Calu3 (cell line): ENCODE results near the gene CHD5. TPM values are rescaled to one million over a fixed set of nuclear protein-coding genes. Genes with fewer than 3 reads are reported as not detected.

Source experiments
- BruUV-seq: library from RNA; stranded (reverse); fragments of 400-500 nt; replicated peaks from 2 replicates; lab custom pipeline; 2021; lab: Mats Ljungman, UMichigan
- CTCF ChIA-PET: fragments of 300-600 bp; sonication (Branson Sonifier 250); formaldehyde crosslinking; loops from one replicate; lab custom pipeline; 2022; ENCODE audit warnings: antibody characterized with exemption; lab: Charles Lee
- DNase-seq: peaks from one replicate; pipeline ENCODE4 v3.0.0; 2022
- H3K27ac Mint-ChIP-seq: one replicate; pipeline ENCODE4 v1.8.0; 2022; ENCODE audit warnings: mixed read lengths; ENCODE audit not compliant: unreplicated experiment
- H3K27me3 Mint-ChIP-seq: one replicate; pipeline ENCODE4 v1.8.0; 2022; ENCODE audit warnings: mixed read lengths; ENCODE audit not compliant: unreplicated experiment
- H3K36me3 Mint-ChIP-seq: one replicate; pipeline ENCODE4 v1.8.0; 2022; ENCODE audit warnings: mild to moderate bottlenecking, moderate library complexity, mixed read lengths; ENCODE audit not compliant: insufficient read depth, unreplicated experiment
- H3K4me1 Mint-ChIP-seq: one replicate; pipeline ENCODE4 v1.8.0; 2022; ENCODE audit warnings: mild to moderate bottlenecking, low read depth, mixed read lengths; ENCODE audit not compliant: unreplicated experiment
- H3K4me3 Mint-ChIP-seq: one replicate; pipeline ENCODE4 v1.8.0; 2022; ENCODE audit warnings: mild to moderate bottlenecking, low read depth, moderate library complexity, mixed read lengths; ENCODE audit not compliant: unreplicated experiment
- H3K9me3 Mint-ChIP-seq: one replicate; pipeline ENCODE4 v1.8.0; 2022; ENCODE audit warnings: low read depth, mixed read lengths; ENCODE audit not compliant: unreplicated experiment
- intact Hi-C: fragments of 100-400 bp; cut with micrococcal nuclease; formaldehyde crosslinking; loops from one replicate; pipeline ENCODE4 v1.10.0; 2022; ENCODE audit not compliant: unreplicated experiment
- total RNA-seq: library from RNA; stranded (reverse); gene quantifications from 2 replicates; pipeline ENCODE4 v1.2.3, GENCODE V29; 2022
- TF ChIP-seq, protein P1 (sequence below): fragments of 200-600 bp; IDR thresholded peaks from one replicate; pipeline ENCODE4 v1.8.0; 2022; ENCODE audit warnings: antibody characterized with exemption; ENCODE audit not compliant: unreplicated experiment

The CHD5 gene
- total RNA-seq, 1 experiment from 2014 or later: 0.28 TPM

DNA sequence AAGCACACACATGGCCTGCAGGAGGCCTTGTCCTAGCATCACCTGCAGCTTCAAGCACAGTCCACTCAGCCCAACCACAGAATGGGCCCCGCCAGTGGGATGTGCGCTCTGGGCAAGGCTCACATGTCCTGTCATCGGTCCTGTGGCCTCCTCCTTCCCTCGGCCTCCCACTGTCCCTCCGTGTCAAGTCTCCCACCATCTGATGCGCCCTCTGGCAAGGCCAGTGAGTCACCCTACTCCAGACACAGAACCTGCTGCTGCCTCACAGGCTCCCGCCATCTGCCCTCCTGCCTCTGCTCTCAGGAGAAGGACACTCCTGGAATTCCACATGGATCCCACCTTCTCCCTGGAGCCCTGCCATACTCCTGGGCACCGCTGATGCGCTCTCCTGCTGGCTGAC is 120.3 kb downstream of the CHD5 start:
- TF ChIP-seq, protein P1, sequence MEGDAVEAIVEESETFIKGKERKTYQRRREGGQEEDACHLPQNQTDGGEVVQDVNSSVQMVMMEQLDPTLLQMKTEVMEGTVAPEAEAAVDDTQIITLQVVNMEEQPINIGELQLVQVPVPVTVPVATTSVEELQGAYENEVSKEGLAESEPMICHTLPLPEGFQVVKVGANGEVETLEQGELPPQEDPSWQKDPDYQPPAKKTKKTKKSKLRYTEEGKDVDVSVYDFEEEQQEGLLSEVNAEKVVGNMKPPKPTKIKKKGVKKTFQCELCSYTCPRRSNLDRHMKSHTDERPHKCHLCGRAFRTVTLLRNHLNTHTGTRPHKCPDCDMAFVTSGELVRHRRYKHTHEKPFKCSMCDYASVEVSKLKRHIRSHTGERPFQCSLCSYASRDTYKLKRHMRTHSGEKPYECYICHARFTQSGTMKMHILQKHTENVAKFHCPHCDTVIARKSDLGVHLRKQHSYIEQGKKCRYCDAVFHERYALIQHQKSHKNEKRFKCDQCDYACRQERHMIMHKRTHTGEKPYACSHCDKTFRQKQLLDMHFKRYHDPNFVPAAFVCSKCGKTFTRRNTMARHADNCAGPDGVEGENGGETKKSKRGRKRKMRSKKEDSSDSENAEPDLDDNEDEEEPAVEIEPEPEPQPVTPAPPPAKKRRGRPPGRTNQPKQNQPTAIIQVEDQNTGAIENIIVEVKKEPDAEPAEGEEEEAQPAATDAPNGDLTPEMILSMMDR: no peak
- Mint-ChIP-seq H3K4me1 (no peaks in the 10 kb centered on the region), H3K36me3 (peaks cover 12% of the 10 kb centered on the region), H3K27ac (no peak overlapping the region), H3K9me3 (no peaks in the 10 kb centered on the region), H3K27me3 (peaks cover 15% of the 10 kb centered on the region), H3K4me3 (no peak overlapping the region)
- DNase-seq: no peak
- CTCF ChIA-PET: no interaction called here
- no TSS peak for BruUV-seq
- intact Hi-C loops: loop anchor here (10.0 kb wide), 1 partner anchor 115 kb away; no protein-coding TSS in a partner anchor

DNA sequence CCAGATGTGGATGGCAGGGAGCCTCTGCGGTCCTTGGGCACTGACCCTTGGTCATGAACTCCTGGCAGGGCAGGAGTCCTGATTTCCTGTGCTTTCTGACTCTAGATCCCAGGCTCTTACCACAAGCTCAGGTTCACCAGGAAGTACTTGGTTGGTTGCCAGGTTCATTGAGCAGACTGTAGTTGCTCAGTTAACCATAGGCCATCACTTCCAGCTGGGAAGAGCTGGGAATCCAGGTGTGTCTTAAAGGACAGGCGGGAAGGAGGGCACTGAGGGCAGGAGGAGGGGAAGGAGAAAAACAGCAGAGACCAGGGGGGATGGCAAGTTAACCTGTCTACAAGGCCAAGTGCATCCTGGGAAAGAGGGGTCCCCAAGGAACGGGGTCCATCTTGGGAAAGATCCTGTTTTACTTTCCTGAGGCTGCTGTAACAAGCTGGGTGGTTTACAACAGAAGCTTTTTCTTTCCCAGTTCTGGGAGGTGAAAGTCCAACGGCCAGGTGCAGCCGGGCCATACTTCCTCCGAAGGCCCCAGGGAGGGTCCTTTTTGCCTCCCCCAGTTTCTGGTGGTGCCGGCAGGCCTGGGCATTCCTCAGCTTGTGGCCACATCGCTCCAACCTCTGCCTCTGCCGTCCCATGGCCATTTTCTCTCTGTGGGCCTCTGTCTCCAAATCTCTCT is 122.8 kb downstream of the CHD5 start:
- TF ChIP-seq, protein P1: no peak
- H3K4me3 Mint-ChIP-seq: no peak overlapping the region
- peaks cover 7% of the 10 kb centered on the region for H3K4me1 Mint-ChIP-seq
- no peak for DNase-seq
- BruUV-seq: no TSS peak
- H3K36me3 Mint-ChIP-seq: peaks cover 12% of the 10 kb centered on the region
- H3K27ac Mint-ChIP-seq: no peak overlapping the region
- H3K9me3 Mint-ChIP-seq: no peaks in the 10 kb centered on the region
- intact Hi-C loops: loop anchor here (10.0 kb wide), 1 partner anchor 117 kb away; no protein-coding TSS in a partner anchor
- CTCF ChIA-PET: no interaction called here
- H3K27me3 Mint-ChIP-seq: peaks cover 24% of the 10 kb centered on the region

DNA sequence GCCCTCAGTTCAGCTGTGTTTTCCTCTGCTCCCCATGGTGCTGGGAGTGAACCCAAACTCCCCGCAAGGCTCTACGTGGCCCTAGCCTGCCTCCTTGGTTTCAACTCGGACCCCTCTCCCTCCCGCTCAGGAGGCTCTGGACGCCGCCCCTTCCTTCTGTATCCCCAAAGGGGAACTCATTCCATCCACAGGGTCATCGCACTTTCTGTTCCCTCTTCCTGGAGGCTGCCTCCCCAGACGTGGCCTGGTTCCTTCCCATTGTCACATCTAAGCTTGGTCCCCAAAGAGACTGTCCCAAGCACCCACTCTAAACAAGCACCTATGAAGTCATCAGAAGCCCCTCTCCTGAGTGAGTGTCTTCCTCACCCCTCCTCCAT is 123.6 kb downstream of the CHD5 start:
- no peaks in the 10 kb centered on the region for H3K9me3 Mint-ChIP-seq
- no peak overlapping the region for H3K27ac Mint-ChIP-seq
- no peak for DNase-seq
- H3K36me3 Mint-ChIP-seq: peaks cover 12% of the 10 kb centered on the region
- peaks cover 7% of the 10 kb centered on the region for H3K4me1 Mint-ChIP-seq
- no TSS peak for BruUV-seq
- no peak overlapping the region for H3K4me3 Mint-ChIP-seq
- intact Hi-C loops: loop anchor here (10.0 kb wide), 1 partner anchor 118 kb away; no protein-coding TSS in a partner anchor
- TF ChIP-seq, protein P1: no peak
- CTCF ChIA-PET: no interaction called here
- H3K27me3 Mint-ChIP-seq: peaks cover 24% of the 10 kb centered on the region

DNA sequence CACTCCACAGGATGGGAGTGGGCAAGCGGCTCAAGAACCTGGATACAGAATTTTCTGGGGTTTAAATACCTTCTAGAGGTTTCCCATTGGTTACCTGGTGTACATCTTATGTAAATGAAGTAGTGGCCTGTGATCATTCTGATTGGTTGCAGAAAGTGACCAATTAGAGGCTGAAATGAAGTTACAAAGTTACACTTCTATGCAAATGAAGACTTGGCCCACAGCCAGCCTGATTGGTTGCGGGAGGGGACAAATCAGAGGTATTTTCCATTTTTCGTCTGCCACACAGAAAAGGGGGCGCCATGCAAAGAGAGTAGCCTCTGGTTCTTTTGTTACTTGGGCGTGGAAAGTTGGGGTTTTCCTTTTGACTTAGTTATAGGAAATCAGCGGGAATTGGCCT is 125.5 kb downstream of the CHD5 start:
- Mint-ChIP-seq H3K27ac (no peak overlapping the region), H3K4me3 (no peak overlapping the region), H3K36me3 (peaks cover 12% of the 10 kb centered on the region), H3K4me1 (peaks cover 7% of the 10 kb centered on the region), H3K27me3 (peaks cover 24% of the 10 kb centered on the region), H3K9me3 (no peaks in the 10 kb centered on the region)
- intact Hi-C loops: loop anchor here (10.0 kb wide), 1 partner anchor 120 kb away; no protein-coding TSS in a partner anchor
- TF ChIP-seq, protein P1: no peak
- CTCF ChIA-PET: no interaction called here
- no TSS peak for BruUV-seq
- no peak for DNase-seq
